GM18499 (cell line): ENCODE measurements around the gene FSD1L.
"Not testable (repeated sequence)": the region's sequence is repeated elsewhere in the genome, so short reads cannot be mapped to it uniquely, and the experiment has no call there.

Source experiments
- ATAC-seq: cut with Tn5 transposase; IDR thresholded peaks from one replicate; pipeline ENCODE4 v1.9.1; 2021; ENCODE audit warnings: moderate number of reproducible peaks; ENCODE audit not compliant: insufficient read depth, unreplicated experiment

Gene FSD1L

GRCh38 chr9:105475302-105475701 lies 27.5 kb downstream of the FSD1L start:
- no peak for ATAC-seq

- no peak for ATAC-seq
Observed at GRCh38 chr9:105479846-105480245, 32.0 kb downstream of the FSD1L start.

- ATAC-seq: peak; percentile 75
Observed at GRCh38 chr9:105483618-105484017, 35.8 kb downstream of the FSD1L start.

DNA sequence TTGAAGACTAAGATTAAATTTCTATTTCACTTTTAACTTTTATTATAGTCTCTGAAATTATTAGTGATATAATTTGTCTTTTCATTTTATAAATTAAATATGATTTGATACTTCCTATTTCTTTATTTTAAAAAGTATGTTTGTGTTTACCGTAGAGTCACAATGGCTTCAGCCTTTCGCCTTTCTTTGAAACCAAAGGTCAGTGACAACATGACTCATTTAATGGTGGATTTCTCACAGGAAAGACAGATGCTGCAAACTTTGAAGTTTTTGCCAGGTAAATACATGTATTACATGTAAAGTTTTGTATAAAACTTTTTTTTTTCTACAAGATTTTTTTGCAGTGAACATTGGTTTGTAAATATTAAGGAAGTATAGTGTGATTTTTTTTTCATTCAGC lies 36.4 kb downstream of the FSD1L start:
- no peak for ATAC-seq

DNA sequence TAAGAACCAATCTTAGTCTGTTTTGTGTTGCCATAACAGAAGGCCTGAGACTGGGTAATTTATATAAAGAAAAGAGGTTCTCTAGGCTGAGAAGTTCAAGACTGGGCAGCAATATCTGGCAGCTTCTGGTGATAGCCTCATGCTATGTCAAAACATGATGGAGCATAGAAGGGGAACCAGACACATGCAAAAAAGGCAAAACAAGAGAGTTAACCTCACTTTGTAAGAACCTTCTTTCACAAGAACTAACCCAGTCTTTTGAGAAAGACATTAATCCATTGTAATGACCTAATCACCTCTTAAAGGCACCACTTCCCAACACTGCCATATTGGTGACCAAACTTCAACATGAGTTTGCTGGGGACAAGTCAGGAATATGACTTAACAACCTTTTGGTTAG lies 37.3 kb downstream of the FSD1L start:
- ATAC-seq: no peak

DNA sequence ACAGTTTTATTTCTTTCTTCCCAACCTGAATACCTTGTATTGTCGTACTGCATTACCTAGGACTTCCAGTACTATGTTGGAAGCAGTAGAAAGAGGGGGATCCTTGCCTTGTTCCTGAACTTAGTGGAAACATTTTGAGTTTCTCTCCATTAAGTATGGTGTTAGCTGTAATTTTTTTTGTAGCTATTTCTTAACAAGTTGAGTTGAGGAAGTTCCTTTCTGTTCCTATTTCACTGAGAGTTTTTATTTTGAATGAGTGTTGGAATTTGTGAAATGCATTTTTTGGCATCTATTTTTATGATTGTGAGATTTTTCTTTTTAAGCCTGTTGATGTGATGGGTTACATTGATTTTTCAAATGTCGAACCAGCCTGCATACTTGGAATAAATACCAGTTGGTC lies 49.0 kb downstream of the FSD1L start:
- no peak for ATAC-seq

DNA sequence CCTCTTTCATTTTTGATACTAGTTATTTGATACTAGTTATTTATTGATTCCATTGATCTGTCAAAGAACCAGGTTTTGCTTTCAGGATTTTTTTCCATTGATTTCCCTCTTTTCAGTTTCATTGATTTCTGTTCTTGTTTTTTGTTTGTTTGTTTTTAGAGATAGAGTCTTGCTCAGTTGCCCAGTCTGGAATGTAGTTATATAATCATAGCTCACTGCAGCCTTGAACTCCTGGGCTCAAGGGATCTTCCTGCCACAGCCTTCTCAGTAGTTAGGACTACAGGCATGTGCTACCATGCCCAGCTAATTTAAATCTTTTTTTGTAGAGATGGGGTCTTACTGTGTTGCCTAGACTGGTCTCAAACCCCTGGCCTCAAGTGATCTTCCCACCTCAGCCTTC lies 49.9 kb downstream of the FSD1L start:
- ATAC-seq: no peak

- ATAC-seq: peak; percentile 63
Observed at GRCh38 chr9:105500108-105500766, 52.4 kb downstream of the FSD1L start.

GRCh38 chr9:105501414-105501813 lies 53.6 kb downstream of the FSD1L start:
- ATAC-seq: no peak

DNA sequence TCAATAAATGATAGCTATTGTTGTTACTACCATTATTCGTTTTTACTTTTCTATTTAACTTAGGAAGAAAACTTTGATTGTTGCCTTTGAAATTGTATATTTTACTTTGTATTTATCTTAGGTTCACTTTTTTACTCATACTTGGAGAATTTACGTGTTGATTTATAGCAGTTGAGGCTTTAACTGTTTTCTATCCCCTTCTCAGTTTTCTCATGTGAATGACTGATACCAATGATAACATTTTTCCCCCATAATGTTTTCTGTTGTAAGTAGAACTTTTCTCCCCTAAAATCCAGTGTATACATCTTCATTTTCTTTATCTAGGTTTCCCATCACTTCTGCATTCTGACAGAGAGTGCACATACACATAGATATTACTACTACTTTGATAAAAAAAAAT lies 54.4 kb downstream of the FSD1L start:
- ATAC-seq: no peak

DNA sequence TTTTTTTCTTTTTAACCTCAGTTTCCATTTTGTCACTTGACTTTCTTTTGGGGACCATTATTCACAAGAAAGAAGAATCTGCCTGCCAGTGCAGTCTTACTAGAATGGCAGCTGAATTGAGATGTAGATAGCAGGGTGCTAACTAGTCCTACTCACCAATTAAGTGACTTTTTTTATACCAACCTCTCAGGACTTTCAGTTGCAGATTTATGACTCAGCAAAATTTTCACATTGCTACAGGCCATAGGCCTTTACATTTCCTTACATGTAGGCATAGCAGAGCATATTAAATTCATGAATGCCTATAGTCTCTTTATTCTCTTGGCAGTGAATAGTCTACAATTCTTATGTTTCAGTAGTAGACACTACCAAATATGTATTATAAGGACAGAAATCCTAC lies 56.0 kb downstream of the FSD1L start:
- ATAC-seq: no peak

DNA sequence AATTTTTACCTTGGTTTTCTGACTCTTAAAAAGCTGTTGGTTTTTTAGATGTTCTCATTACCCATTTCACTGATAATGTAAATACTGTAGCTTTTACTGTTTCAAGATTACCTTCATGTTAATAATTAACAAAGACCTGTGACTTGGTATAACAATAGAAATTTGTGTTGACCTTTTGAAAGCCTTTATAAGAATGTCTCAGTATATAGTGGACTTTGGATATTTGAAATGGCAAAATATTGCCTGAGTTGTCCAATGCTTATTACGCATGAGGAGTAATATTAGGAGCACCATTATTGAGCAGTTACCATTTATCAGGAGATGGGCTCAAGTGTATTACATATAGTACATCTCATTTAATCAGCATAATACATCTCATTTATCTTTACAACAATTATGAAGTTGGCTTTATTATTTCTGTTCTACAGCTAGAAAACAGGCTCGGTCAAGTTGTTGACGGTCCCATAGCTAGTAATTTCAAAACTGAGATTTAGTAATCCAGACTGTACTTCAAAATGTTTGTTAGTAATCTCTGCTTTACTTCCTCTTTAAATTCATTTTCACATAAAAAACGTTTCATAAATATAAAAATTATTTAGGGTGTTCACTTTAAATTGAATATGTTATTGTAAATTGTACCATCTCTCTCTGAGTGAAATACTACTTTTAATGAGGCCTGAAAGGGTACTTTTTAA lies 59.4 kb downstream of the FSD1L start:
- no peak for ATAC-seq

- ATAC-seq: no peak
Observed at GRCh38 chr9:105508530-105508929, 60.7 kb downstream of the FSD1L start.

DNA sequence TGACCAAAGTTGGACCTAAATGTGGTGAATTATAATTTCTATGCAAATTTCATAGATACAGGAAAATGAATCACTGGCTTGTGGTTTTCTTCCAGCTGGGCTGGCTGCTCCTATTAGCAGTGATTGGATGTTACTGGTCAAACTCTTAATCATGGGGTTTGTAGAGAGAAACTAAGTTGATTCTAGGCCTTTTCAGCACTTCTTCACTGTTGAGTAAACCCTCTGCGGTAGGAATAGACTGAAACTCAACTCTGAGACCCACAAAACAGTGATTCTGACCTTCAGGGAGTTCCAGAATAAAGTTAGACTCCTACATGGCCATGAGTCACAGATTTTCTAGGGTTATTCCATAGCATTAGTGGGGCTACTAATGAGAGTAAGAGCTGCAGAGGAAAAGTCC lies 62.2 kb downstream of the FSD1L start:
- peak; percentile 58 for ATAC-seq

DNA sequence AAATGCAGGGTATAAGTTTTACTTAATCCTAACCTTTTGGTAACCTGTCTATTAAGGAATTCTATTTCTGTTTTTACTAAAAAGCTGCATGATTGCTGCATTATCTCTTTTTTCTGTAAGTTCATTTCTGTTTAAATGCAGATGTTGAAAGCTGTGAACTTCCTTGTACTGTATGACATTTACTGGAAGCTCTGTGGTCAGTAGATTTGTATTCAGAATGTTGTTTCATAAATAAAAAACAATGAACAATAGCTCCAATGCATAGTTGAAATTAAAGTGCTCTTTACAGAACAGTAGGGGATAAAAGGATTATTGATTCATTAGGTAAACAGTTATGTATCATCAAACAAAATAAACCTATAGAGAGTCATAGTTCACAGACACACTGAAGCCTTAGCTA lies 63.6 kb downstream of the FSD1L start:
- ATAC-seq: no peak

- ATAC-seq: no peak
Observed at GRCh38 chr9:105515811-105516413, 68.1 kb downstream of the FSD1L start.

DNA sequence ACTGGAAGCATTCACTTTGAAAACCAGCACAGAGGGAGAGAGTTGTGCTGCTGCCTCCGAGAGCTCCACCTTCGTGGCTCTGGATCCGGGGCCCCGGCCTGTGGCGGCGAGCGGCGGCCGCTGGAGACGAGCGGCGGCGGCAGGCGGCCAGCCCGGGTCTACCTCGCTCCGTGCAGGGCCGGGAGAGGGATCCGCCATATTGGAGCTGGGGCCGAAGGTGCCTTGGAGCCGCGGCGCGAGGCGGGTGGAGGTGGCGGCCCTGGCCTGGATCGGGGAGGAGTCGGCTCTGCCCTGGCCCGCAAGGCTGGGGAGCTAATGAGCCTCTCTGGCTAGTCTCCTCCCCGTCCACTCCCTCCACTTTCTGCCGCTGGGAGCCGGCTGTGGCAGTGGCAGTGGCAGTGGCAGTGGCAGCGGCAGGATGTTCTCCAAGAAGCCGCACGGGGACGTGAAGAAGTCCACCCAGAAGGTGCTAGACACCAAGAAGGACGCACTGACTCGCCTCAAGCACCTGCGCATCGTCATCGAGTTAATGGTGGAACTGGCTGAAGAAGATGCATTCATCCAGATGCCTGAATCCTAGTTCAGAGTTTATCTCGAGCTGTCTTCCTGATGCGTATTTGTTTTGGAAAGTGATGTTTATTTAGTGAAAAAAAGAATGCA lies 72.0 kb downstream of the FSD1L start:
- ATAC-seq: not testable (repeated sequence)

- ATAC-seq: not testable (repeated sequence)
Observed at GRCh38 chr9:105520992-105521391, 73.2 kb downstream of the FSD1L start.

DNA sequence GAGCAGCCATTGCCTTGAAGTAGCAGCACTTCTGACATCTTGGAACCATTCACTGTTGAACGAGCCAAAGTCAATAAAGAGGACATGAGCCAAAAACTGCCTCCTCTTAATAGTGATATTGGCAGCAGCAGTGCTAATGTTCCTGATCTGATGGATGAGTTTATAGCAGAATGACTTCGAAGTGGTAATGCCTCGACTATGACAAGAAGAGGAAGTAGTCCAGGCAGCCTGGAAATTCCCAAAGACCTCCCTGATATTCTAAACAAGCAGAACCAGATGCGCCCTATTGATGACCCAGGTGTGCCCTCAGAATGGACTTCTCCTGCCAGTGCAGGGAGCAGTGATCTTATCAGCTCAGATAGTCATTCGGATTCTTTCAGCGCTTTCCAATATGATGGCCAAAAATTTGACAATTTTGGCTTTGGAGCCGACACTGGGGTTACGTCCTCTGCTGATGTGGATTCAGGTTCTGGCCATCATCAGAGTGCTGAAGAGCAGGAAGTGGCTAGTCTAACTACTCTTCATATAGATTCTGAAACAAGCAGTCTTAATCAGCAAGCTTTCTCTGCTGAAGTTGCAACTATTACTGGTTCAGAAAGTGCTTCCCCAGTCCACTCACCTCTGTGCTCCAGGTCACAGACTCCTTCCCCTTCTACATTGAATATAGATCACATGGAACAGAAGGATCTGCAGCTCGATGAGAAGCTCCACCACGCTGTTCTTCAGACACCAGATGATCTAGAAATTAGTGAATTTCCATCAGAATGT lies 75.0 kb downstream of the FSD1L start:
- peak; percentile 88 for ATAC-seq

- ATAC-seq: no peak
Observed at GRCh38 chr9:105531530-105531929, 83.7 kb downstream of the FSD1L start.
